B cell (primary cell): ENCODE measurements around the gene MYH1. TPM values are rescaled to one million over a fixed set of nuclear protein-coding genes. Genes with fewer than 3 reads are reported as not detected.

Source experiments
- ATAC-seq: fragments of 200-7000 bp; cut with Tn5 transposase; one replicate; pipeline ENCODE4 v1.10.0; 2021; ENCODE audit warnings: low read depth, mild to moderate bottlenecking, moderate number of reproducible peaks, moderate library complexity
- CTCF ChIA-PET: fragments of 350-600 bp; sonication (Branson Sonifier 250); formaldehyde crosslinking; loops from one replicate; lab custom pipeline; 2021; ENCODE audit warnings: antibody characterized with exemption, inconsistent platforms; lab: Charles Lee
- POLR2A ChIA-PET: fragments of 350-600 bp; sonication (Branson Sonifier 250); formaldehyde crosslinking; loops from one replicate; lab custom pipeline; 2021; ENCODE audit warnings: antibody characterized with exemption; lab: Charles Lee
- DNase-seq: peaks from one replicate; pipeline ENCODE4 v3.0.0; 2013
- H2AFZ ChIP-seq: 2 replicates; pipeline ENCODE4 v1.6.1; 2012; ENCODE audit warnings: mild to moderate bottlenecking, low read depth, low read length; ENCODE audit not compliant: insufficient read depth, poor library complexity, severe bottlenecking
- H3K27ac ChIP-seq, 2 donors: 1 replicate in 1 of 2; 2 replicates in 1 of 2; pipeline ENCODE4 v1.5.1; 2012 to 2013; ENCODE audit warnings: low read length in 2 of 2, mild to moderate bottlenecking in 2 of 2, moderate library complexity in 1 of 2
- H3K27me3 ChIP-seq, 4 experiments: fragments of 200-600 bp in 1 of 4; sonication (generic) in 1 of 4; replicated peaks in 1 of 4; 1 replicate in 2 of 4; 2 replicates in 2 of 4; pipeline versions ENCODE4 v1.6.1 to v1.7.0; 2013 to 2016; ENCODE audit warnings: low read length in 3 of 4, mild to moderate bottlenecking in 2 of 4, mixed read lengths in 1 of 4, moderate library complexity in 1 of 4; ENCODE audit not compliant: insufficient read depth in 4 of 4, control insufficient read depth in 3 of 4; ENCODE audit errors: control extremely low read depth in 1 of 4
- H3K36me3 ChIP-seq, 2 experiments: replicated peaks in 1 of 2; 1 replicate in 1 of 2; 2 replicates in 1 of 2; pipeline versions ENCODE4 v1.6.1 to v1.7.1; 2013; ENCODE audit warnings: low read length in 1 of 2; ENCODE audit not compliant: insufficient read depth in 2 of 2, control insufficient read depth in 1 of 2; ENCODE audit errors: control extremely low read depth in 1 of 2, extremely low read depth in 1 of 2
- H3K4me1 ChIP-seq, 2 donors: fragments of 200-600 bp in 1 of 2; sonication (generic) in 1 of 2; 1 replicate in 1 of 2; 2 replicates in 1 of 2; pipeline versions ENCODE4 v1.5.1 to v1.6.1; 2013 to 2017; ENCODE audit warnings: low read length in 2 of 2; ENCODE audit not compliant: control insufficient read depth in 2 of 2, insufficient read depth in 2 of 2
- H3K4me2 ChIP-seq: replicated peaks from 2 replicates; pipeline ENCODE3; 2012; ENCODE audit warnings: mild to moderate bottlenecking, low read depth, low read length; ENCODE audit not compliant: poor library complexity, severe bottlenecking
- H3K4me3 ChIP-seq, 5 experiments: fragments of 200-600 bp in 1 of 5; sonication (generic) in 1 of 5; 1 replicate in 3 of 5; 2 replicates in 2 of 5; pipeline versions ENCODE4 v1.5.1 to v1.7.0; 2011 to 2016; ENCODE audit warnings: low read length in 4 of 5, mild to moderate bottlenecking in 4 of 5, low read depth in 2 of 5, control low read depth in 1 of 5, moderate library complexity in 1 of 5; ENCODE audit not compliant: insufficient read depth in 1 of 5; ENCODE audit errors: control extremely low read depth in 1 of 5, extremely low read depth in 1 of 5
- H3K79me2 ChIP-seq: fragments of 200-600 bp; sonication (generic); one replicate; pipeline ENCODE4 v1.6.0; 2016; ENCODE audit warnings: low read length; ENCODE audit not compliant: control insufficient read depth, insufficient read depth
- H3K9ac ChIP-seq: fragments of 200-600 bp; sonication (generic); 2 replicates; pipeline ENCODE4 v1.6.1; 2017; ENCODE audit warnings: mild to moderate bottlenecking, low read length, moderate library complexity
- H3K9me3 ChIP-seq, 3 donors: one replicate each; pipeline versions ENCODE4 v1.6.1 to v1.7.1; 2013; ENCODE audit warnings: low read length in 2 of 3; ENCODE audit not compliant: control insufficient read depth in 2 of 3, insufficient read depth in 1 of 3; ENCODE audit errors: control extremely low read depth in 1 of 3
- H4K20me1 ChIP-seq: 2 replicates; pipeline ENCODE4 v1.6.0; 2012; ENCODE audit warnings: mild to moderate bottlenecking, low read length; ENCODE audit not compliant: insufficient read depth, control insufficient read depth, poor library complexity, severe bottlenecking
- H3K27ac Mint-ChIP-seq: one replicate; pipeline ENCODE4 v1.8.0; 2021; ENCODE audit warnings: mixed read lengths
- H3K27me3 Mint-ChIP-seq: one replicate; pipeline ENCODE4 v1.8.0; 2021; ENCODE audit warnings: mixed read lengths
- H3K4me1 Mint-ChIP-seq: one replicate; pipeline ENCODE4 v1.8.0; 2021; ENCODE audit warnings: mixed read lengths
- H3K4me3 Mint-ChIP-seq: one replicate; pipeline ENCODE4 v1.8.0; 2021; ENCODE audit warnings: mixed read lengths
- H3K9me3 Mint-ChIP-seq: one replicate; pipeline ENCODE4 v1.8.0; 2022; ENCODE audit warnings: mixed read lengths; ENCODE audit not compliant: insufficient read depth
- EZH2 ChIP-seq: IDR thresholded peaks from 2 replicates; pipeline ENCODE4 v1.6.1; 2012; ENCODE audit warnings: borderline replicate concordance, low read depth, mild to moderate bottlenecking, moderate library complexity, low read length; ENCODE audit not compliant: insufficient read depth, poor library complexity, severe bottlenecking
- WGBS: methylation state at CpG from one replicate; pipeline ENCODE4 v1.1.5; 2013; ENCODE audit warnings: missing lambda C conversion rate; ENCODE audit not compliant: insufficient coverage; 5-methylcytosine and 5-hydroxymethylcytosine counted together
- intact Hi-C: fragments of 100-400 bp; cut with micrococcal nuclease; formaldehyde crosslinking; loops from one replicate; pipeline ENCODE4 v1.10.0; 2022
- polyA plus RNA-seq: library from polyadenylated mRNA; depleted of rRNA; stranded (reverse); fragments of >200 nt; gene quantifications from 2 replicates; pipeline ENCODE4 v1.2.3, GENCODE V29; 2012
- total RNA-seq, 2 donors: library from RNA; stranded (reverse); fragments of 120-200 nt in 1 of 2; gene quantifications; 1 replicate in 1 of 2; 2 replicates in 1 of 2; pipeline versions ENCODE4 v1.2.3 to v1.2.4, GENCODE V29; 2013 to 2022
- TF ChIP-seq, protein P1 (sequence below): fragments of 200-600 bp; IDR thresholded peaks from one replicate; pipeline ENCODE4 v1.8.0; 2022; ENCODE audit warnings: antibody characterized with exemption, mild to moderate bottlenecking

Gene MYH1
- total and polyA plus RNA-seq, 2 donors (not counting 1 experiment from before 2014, with no cell fraction given) = not detected

DNA sequence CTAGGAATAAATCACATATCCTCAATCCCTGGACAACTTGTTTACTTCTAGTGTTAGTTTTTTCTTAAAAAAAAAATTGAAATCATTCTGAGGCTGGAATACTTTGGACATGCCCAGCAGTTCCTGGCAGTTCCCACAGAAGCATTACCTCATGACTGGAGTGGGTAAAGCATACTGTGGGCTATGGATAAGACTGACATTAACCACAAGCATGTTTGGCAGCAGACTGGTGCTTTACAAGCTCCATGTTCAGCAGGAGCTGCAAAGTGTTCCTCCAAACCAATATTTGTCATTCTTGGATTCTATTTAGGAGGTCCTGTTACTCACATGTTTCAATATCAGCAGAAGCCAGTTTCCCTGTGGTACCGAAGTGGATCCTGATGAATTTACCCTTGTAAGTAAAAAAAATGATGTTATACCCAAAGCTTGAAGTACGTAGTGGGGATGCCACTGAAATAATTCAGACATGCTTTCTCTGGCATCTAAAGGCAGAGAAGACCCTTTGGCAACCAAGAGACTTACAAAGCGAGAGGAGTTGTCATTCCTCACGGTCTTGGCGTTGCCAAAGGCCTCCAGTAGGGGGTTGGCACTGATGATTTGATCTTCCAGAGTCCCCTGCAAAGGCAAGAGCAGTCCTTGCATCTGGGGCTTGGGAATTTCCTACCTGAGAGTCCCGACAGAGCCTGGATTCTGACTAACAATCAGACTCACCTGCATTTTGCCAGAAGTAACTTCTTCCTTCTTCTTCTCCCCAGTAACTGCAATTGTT, 4.9 kb downstream of the MYH1 start:
- Histone ChIP-seq H3K36me3 (no peaks in the 10 kb centered on the region), H2AFZ (no peak overlapping the region), H3K4me3 (no peak overlapping the region), H3K4me1 (no peaks in the 10 kb centered on the region), H3K4me2 (no peak overlapping the region), H4K20me1 (no peaks in the 10 kb centered on the region), H3K27ac (no peak overlapping the region), H3K9me3 (no peaks in the 10 kb centered on the region), H3K79me2 (no peaks in the 10 kb centered on the region), H3K27me3 (no peaks in the 10 kb centered on the region), H3K9ac (no peak overlapping the region)
- Mint-ChIP-seq H3K4me3 (no peak overlapping the region), H3K9me3 (no peaks in the 10 kb centered on the region), H3K27me3 (peaks cover 12% of the 10 kb centered on the region), H3K4me1 (no peaks in the 10 kb centered on the region), H3K27ac (no peak overlapping the region)
- TF ChIP-seq EZH2 = no peak
- TF ChIP-seq, protein P1, sequence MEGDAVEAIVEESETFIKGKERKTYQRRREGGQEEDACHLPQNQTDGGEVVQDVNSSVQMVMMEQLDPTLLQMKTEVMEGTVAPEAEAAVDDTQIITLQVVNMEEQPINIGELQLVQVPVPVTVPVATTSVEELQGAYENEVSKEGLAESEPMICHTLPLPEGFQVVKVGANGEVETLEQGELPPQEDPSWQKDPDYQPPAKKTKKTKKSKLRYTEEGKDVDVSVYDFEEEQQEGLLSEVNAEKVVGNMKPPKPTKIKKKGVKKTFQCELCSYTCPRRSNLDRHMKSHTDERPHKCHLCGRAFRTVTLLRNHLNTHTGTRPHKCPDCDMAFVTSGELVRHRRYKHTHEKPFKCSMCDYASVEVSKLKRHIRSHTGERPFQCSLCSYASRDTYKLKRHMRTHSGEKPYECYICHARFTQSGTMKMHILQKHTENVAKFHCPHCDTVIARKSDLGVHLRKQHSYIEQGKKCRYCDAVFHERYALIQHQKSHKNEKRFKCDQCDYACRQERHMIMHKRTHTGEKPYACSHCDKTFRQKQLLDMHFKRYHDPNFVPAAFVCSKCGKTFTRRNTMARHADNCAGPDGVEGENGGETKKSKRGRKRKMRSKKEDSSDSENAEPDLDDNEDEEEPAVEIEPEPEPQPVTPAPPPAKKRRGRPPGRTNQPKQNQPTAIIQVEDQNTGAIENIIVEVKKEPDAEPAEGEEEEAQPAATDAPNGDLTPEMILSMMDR = no peak
- DNase-seq (no peak), ATAC-seq (no peak)
- WGBS = 25% methylated on average over 1 of the region's 6 CpGs
- intact Hi-C loops = no loop called here
- ChIA-PET CTCF (no interaction called here), POLR2A (no interaction called here)

DNA sequence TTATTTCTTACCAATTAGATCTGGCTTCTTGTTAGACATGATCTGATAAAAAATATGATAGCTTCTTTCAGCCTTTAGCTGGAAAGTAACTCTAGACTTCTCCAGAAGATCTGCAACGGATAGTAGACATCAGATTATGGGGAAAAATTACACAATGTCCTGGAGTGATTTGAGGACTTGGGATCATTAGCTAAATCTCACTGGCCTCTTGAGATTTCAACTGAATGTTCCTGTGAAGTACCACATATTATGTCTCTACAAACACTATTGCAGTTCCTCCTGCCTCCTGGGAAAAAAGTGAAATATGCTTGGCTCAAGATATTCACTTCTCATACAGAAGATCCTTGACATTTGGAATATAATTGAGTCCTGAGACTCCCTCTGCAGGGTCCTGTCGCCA, 5.5 kb downstream of the MYH1 start:
- no peak for TF ChIP-seq EZH2
- TF ChIP-seq, protein P1 = no peak
- Mint-ChIP-seq H3K27ac (no peak overlapping the region), H3K4me3 (no peak overlapping the region), H3K9me3 (no peaks in the 10 kb centered on the region), H3K4me1 (no peaks in the 10 kb centered on the region), H3K27me3 (peaks cover 7% of the 10 kb centered on the region)
- no peak overlapping the region for H3K4me2 ChIP-seq
- no peak overlapping the region for H2AFZ ChIP-seq
- H3K9me3 ChIP-seq = no peaks in the 10 kb centered on the region
- intact Hi-C loops = no loop called here
- no peak overlapping the region for H3K9ac ChIP-seq
- no peak for DNase-seq
- no peaks in the 10 kb centered on the region for H3K4me1 ChIP-seq
- no peaks in the 10 kb centered on the region for H3K36me3 ChIP-seq
- no peak overlapping the region for H3K27ac ChIP-seq
- H3K4me3 ChIP-seq = no peak overlapping the region
- H3K79me2 ChIP-seq = no peaks in the 10 kb centered on the region
- POLR2A ChIA-PET = no interaction called here
- H3K27me3 ChIP-seq = no peaks in the 10 kb centered on the region
- H4K20me1 ChIP-seq = no peaks in the 10 kb centered on the region
- no peak for ATAC-seq
- CTCF ChIA-PET = no interaction called here
- no CpG with 5 or more reads among the region's 2 CpGs for WGBS
